Keratinocyte (primary cell): ENCODE measurements around the gene ACTMAP.

Experiments used
- EZH2 ChIP-seq: IDR thresholded peaks from one replicate; pipeline ENCODE4 v1.6.1; 2012; ENCODE audit warnings: inconsistent platforms, mild to moderate bottlenecking, low read length, moderate library complexity
- TF ChIP-seq, protein P1 (sequence below), 3 experiments: IDR thresholded peaks in 1 of 3; conservative IDR thresholded peaks in 1 of 3; optimal IDR thresholded peaks in 1 of 3; 2 replicates in 2 of 3; 3 replicates in 1 of 3; pipeline versions ENCODE3 to v1.5.1; 2011; ENCODE audit warnings: low read length in 3 of 3, mild to moderate bottlenecking in 3 of 3, moderate library complexity in 2 of 3, control low read depth in 1 of 3, inconsistent platforms in 1 of 3; ENCODE audit not compliant: insufficient read depth in 2 of 3; ENCODE audit errors: extremely low read depth in 1 of 3

DNA sequence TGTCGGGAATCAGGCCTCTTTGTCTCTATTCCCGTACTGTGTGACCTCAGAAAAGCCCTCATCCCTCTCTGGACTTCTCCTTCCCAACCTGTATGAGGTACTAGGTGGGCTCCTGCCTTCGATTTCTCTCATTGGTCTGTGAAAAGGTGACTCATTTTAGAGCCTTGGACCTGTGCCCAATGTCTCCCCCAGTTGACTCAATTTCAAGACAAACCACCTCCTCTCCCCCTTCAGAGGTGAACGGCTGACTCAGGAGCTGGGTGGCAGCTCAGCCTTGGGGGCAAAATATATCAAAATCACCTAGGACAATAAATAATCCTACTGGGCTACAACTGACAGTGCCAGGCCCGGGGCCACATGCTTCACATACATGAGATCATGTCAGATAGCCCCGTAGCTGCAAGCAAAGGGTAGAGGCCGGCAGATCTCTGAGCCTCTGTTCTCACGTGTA lies 34.2 kb downstream of the ACTMAP start:
- TF ChIP-seq EZH2: no peak
- TF ChIP-seq, protein P1, sequence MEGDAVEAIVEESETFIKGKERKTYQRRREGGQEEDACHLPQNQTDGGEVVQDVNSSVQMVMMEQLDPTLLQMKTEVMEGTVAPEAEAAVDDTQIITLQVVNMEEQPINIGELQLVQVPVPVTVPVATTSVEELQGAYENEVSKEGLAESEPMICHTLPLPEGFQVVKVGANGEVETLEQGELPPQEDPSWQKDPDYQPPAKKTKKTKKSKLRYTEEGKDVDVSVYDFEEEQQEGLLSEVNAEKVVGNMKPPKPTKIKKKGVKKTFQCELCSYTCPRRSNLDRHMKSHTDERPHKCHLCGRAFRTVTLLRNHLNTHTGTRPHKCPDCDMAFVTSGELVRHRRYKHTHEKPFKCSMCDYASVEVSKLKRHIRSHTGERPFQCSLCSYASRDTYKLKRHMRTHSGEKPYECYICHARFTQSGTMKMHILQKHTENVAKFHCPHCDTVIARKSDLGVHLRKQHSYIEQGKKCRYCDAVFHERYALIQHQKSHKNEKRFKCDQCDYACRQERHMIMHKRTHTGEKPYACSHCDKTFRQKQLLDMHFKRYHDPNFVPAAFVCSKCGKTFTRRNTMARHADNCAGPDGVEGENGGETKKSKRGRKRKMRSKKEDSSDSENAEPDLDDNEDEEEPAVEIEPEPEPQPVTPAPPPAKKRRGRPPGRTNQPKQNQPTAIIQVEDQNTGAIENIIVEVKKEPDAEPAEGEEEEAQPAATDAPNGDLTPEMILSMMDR (optimal IDR thresholded peaks at IDR 0.05 in 1 of 3, IDR thresholded peaks at IDR 0.05 in 1 of 3, conservative IDR thresholded peaks at IDR 0.05 in 1 of 3; ENCODE audit: extremely low read depth in 1 of 3, insufficient read depth in 2 of 3, low read length in 3 of 3): no peak
